Heart left ventricle (tissue), 16 donors: ENCODE measurements around the gene UBR1. TPM values are rescaled to one million over a fixed set of nuclear protein-coding genes. Genes with fewer than 3 reads are reported as not detected.

Experiments used
- ATAC-seq, 4 donors: fragments of 200-7000 bp; cut with Tn5 transposase; one replicate each; pipeline ENCODE4 v1.9.1; 2020 to 2022; ENCODE audit warnings: moderate library complexity in 4 of 4, mild to moderate bottlenecking in 3 of 4, moderate number of reproducible peaks in 1 of 4
- DNase-seq, 5 donors: peaks; one replicate each; pipeline ENCODE4 v3.0.0-alpha.2; 2020
- H3K27ac ChIP-seq, 12 donors: fragments of 200-600 bp; sonication (generic) in 4 of 12; one replicate each; pipeline versions ENCODE4 v1.5.0 to v1.8.0; 2016 to 2022; ENCODE audit warnings: mild to moderate bottlenecking in 2 of 12
- H3K27me3 ChIP-seq, 9 donors: fragments of 200-600 bp; sonication (generic) in 2 of 9; one replicate each; pipeline versions ENCODE4 v1.5.1 to v1.8.0; 2016 to 2022; ENCODE audit warnings: mild to moderate bottlenecking in 3 of 9
- H3K36me3 ChIP-seq, 9 donors: fragments of 200-600 bp; sonication (generic) in 2 of 9; one replicate each; pipeline versions ENCODE4 v1.5.0 to v1.8.0; 2018 to 2022; ENCODE audit warnings: mild to moderate bottlenecking in 2 of 9
- H3K4me1 ChIP-seq, 12 donors: fragments of 200-600 bp; sonication (generic) in 4 of 12; one replicate each; pipeline versions ENCODE4 v1.5.0 to v1.8.0; 2016 to 2022; ENCODE audit warnings: mild to moderate bottlenecking in 3 of 12
- H3K4me3 ChIP-seq, 12 donors: fragments of 200-600 bp; sonication (generic) in 4 of 12; one replicate each; pipeline versions ENCODE4 v1.5.0 to v1.8.0; 2017 to 2022; ENCODE audit warnings: mild to moderate bottlenecking in 9 of 12, moderate library complexity in 4 of 12
- H3K9me3 ChIP-seq, 12 donors: fragments of 200-600 bp; sonication (generic) in 4 of 12; one replicate each; pipeline versions ENCODE4 v1.5.0 to v1.8.0; 2016 to 2022; ENCODE audit warnings: mild to moderate bottlenecking in 1 of 12
- CTCF ChIP-seq, 12 donors: fragments of 200-600 bp; sonication (generic) in 4 of 12; IDR thresholded peaks; one replicate each; pipeline versions ENCODE4 v1.5.0 to v1.8.0; 2018 to 2022; ENCODE audit warnings: antibody characterized with exemption in 12 of 12, mild to moderate bottlenecking in 5 of 12
- POLR2A ChIP-seq, 2 donors: fragments of 450-650 bp; IDR thresholded peaks; one replicate each; pipeline ENCODE4 v1.6.1; 2017; ENCODE audit warnings: antibody characterized with exemption in 2 of 2, mild to moderate bottlenecking in 2 of 2, moderate library complexity in 2 of 2
- WGBS, 4 donors: extraction: QIAGEN DNeasy Blood & Tissue Kit in 2 of 4; methylation state at CpG; one replicate each; pipeline versions ENCODE4 v1.1.5 to v1.1.7; 2013 to 2018; 5-methylcytosine and 5-hydroxymethylcytosine counted together
- intact Hi-C, 10 donors: fragments of 100-400 bp; cut with DNase I; formaldehyde crosslinking; loops; one replicate each; pipeline versions ENCODE4 v1.11.1 to v1.14.2; 2022
- polyA plus RNA-seq, 2 donors: library from polyadenylated mRNA; stranded (reverse); fragments of 200-250 nt; gene quantifications; one replicate each; pipeline ENCODE4 v1.2.3, GENCODE V29; 2013
- total RNA-seq, 9 donors: library from RNA; depleted of rRNA in 2 of 9; stranded (reverse); fragments of >200 nt in 2 of 9; fragmentation: NEBNext Ultra II Directional in 3 of 9; extraction: Animal tissue kit (Norgen Biotek cat#: 25700) in 3 of 9; gene quantifications; one replicate each; pipeline versions ENCODE4 v1.1.0 to v1.2.4, GENCODE V29; 2016 to 2023
- donor health status: ischemic (EF 13 %, LVEDD 7.1; RV severe dilation, severe dysfunction).
- donor health status: healthy with polysubstance abuse.
- donor health status: DM: no; HTN: yes; CAD: no.
- donor health status: DM: no; HTN: no; CAD: no.
- donor health status: ischemic (EF 25% LVEDD 6.9; RV normal size, moderate dysfunction).
- donor health status: ischemic (EF 25% LVEDD 5.7; RV mildly dilated, moderate dysfunction).
- donor health status: healthy.
- donor health status: DM: yes; HTN: yes; CAD: no.
- donor health status: ischemic (EF 35%, LVEDD 5.7; RV mildly dilated, moderate dysfunction).
- donor health status: nonischemic (EF 11% LVEDD 7.7; RV severe dilation, severe dysfunction).
- donor health status: DM: yes; HTN: yes; CAD: no.
- donor health status: PGD.
- donor health status: ischemic (EF 29% LVEDD 5.4; RV normal size, mild dysfunction).
- donor health status: nonischemic (EF 23%, LVEDD 6.1; RV moderate dilation, normal function).

The UBR1 gene
- total and polyA plus RNA-seq, 11 donors: 4.9 to 38.9 (median 25.0) TPM

DNA sequence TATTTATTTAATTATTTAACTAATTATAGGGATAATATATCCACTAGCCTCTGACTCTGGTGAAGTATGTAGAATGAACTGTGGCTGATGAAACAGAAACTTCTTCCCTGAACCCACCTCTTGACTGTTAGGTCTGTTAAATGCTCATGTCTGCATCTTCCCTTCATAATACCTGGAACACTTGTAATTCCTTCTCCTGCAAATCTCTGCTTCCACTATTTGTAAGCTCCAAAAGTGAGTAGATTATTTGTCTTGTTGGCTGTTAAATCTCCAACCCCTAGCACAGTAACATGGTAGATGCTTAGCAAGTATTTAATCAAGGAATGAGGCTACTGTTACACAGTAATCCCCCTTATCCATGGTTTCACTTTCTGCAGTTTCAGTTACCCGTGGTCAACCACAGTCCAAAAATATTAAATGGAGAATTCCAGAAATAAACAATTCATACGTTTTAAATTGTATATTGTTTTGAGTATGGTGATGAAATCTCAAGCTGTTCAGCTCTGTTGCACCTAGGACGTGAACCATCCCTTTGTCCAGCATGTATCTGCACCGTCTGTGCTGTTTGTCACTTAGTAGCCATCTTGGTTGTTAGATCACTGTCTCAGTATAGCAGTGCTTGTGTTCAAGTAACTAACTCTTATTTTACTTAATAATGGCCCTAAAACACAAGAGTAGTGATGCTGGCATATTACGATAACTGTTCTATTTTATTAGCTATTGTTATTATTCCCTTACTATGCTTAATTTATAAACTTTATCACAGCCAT is 190.9 kb downstream of the UBR1 start:
- ATAC-seq: no peak
- H3K36me3 ChIP-seq: no peaks in the 10 kb centered on the region
- H3K4me1 ChIP-seq: peaks cover 0 to 50% (median 15%) of the 10 kb centered on the region in 12 donors
- peak overlapping the region in 3 of 12 donors; percentile 4 to 29 (median 14) for H3K4me3 ChIP-seq
- no peak overlapping the region for H3K27ac ChIP-seq
- 74 to 75% (median 74%) methylated on average over 5 of the region's 5 CpGs for WGBS, 4 donors
- DNase-seq: no peak
- intact Hi-C loops: loop anchor here in 1 of 10 donors (10.0 kb wide), 1 partner anchor 50 kb away; no protein-coding TSS in a partner anchor
- H3K9me3 ChIP-seq: no peaks in the 10 kb centered on the region
- no peaks in the 10 kb centered on the region for H3K27me3 ChIP-seq
- TF ChIP-seq CTCF (IDR thresholded peaks at IDR 0.05) (no peak), POLR2A (IDR thresholded peaks at IDR 0.05) (no peak)

DNA sequence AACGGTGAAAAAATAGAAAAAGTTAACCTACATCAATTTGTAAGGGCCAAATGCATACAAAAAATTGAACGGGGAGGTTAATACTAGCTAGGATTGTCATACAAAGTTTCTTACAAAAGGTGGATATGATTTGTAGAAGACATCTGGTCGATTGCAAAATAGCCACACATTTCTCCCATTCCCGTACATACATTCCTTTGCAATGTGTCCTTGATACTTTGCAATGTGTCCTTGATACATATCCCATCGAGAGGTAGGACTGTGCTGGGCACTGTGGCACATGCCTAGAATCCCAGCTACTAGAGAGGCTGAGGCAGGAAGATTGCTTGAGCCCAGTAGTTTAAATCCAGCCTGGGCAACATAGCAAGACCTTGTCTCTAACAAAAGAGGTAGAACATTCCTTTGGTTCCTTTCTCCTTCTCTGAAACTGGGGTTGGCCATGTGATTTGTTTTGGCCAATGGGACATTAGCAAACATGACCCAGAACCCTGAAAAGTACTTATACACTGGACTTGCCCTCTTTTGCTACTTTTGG is 194.7 kb downstream of the UBR1 start:
- DNase-seq: no peak
- H3K9me3 ChIP-seq: no peaks in the 10 kb centered on the region
- no peak for TF ChIP-seq CTCF (IDR thresholded peaks at IDR 0.05)
- TF ChIP-seq POLR2A (IDR thresholded peaks at IDR 0.05): no peak
- intact Hi-C loops: loop anchor here in 1 of 10 donors (10.0 kb wide), 1 partner anchor 46 kb away; no protein-coding TSS in a partner anchor
- WGBS, 4 donors: 70 to 78% (median 74%) methylated on average over 5 of the region's 5 CpGs
- no peaks in the 10 kb centered on the region for H3K27me3 ChIP-seq
- H3K36me3 ChIP-seq: peaks cover 0 to 5% (median 0%) of the 10 kb centered on the region in 9 donors
- peaks cover 0 to 22% (median 2%) of the 10 kb centered on the region in 12 donors for H3K4me1 ChIP-seq
- no peak overlapping the region for H3K27ac ChIP-seq
- no peak overlapping the region for H3K4me3 ChIP-seq
- ATAC-seq: peak in 1 of 4 donors; percentile 22

DNA sequence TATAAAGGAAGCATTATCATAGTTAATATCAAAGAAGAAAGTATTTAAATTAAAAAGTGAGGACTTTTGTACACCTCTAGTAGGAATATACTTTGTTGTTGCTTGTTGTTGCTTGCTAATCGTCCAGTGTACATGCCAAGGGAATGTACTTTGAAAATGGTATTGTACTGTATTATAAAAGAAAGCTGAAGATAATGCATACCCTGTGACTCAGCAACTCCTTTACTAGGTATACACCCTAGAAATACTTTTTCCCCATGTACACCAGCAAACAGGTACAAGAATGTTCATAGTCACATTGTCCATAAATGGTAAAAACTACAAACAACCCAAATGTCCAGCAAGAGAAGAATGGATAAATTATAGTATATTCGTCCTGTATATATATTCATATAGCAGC is 197.3 kb downstream of the UBR1 start:
- DNase-seq (no peak), ATAC-seq (no peak)
- H3K36me3 ChIP-seq: peaks cover 0 to 5% (median 0%) of the 10 kb centered on the region in 9 donors
- WGBS, 4 donors: 51 to 82% (median 67%) methylated on average over 2 of the region's 2 CpGs
- H3K27me3 ChIP-seq: no peaks in the 10 kb centered on the region
- H3K9me3 ChIP-seq: no peaks in the 10 kb centered on the region
- TF ChIP-seq CTCF (IDR thresholded peaks at IDR 0.05) (no peak), POLR2A (IDR thresholded peaks at IDR 0.05) (no peak)
- intact Hi-C loops: no loop called here
- H3K4me1 ChIP-seq: peaks cover 0 to 14% (median 6%) of the 10 kb centered on the region in 12 donors
- no peak overlapping the region for H3K27ac ChIP-seq
- no peak overlapping the region for H3K4me3 ChIP-seq
